Left renal pelvis (tissue), 4 donors: ENCODE results near the gene FOXD3. TPM values are rescaled to one million over a fixed set of nuclear protein-coding genes. Genes with fewer than 3 reads are reported as not detected.
"Not testable (repeated sequence)": the region's sequence is repeated elsewhere in the genome, so short reads cannot be mapped to it uniquely, and the experiment has no call there.

ENCODE experiments used
- DNase-seq, 4 donors: peaks; one replicate each; pipeline ENCODE4 v3.0.0-alpha.2; 2013; ENCODE audit warnings: low read depth in 4 of 4, low spot score in 3 of 4
- polyA plus RNA-seq, 4 donors: library from polyadenylated mRNA; unstranded; fragments of 120-200 nt; gene quantifications; one replicate each; pipeline ENCODE4 v1.2.1, GENCODE V29; 2013; ENCODE audit not compliant: insufficient read length in 4 of 4

FOXD3 gene
- polyA plus RNA-seq, 4 donors: 0.23 to 0.32 (median 0.30) TPM

GRCh38 chr1:63352736-63353135, 30.4 kb downstream of the FOXD3 start:
- DNase-seq: no peak

- DNase-seq: not testable (repeated sequence)
Measured at GRCh38 chr1:63356234-63356633, 33.9 kb downstream of the FOXD3 start.

GRCh38 chr1:63359561-63359960, 37.2 kb downstream of the FOXD3 start:
- DNase-seq: no peak

GRCh38 chr1:63362073-63362472, 39.7 kb downstream of the FOXD3 start:
- DNase-seq: no peak

DNA sequence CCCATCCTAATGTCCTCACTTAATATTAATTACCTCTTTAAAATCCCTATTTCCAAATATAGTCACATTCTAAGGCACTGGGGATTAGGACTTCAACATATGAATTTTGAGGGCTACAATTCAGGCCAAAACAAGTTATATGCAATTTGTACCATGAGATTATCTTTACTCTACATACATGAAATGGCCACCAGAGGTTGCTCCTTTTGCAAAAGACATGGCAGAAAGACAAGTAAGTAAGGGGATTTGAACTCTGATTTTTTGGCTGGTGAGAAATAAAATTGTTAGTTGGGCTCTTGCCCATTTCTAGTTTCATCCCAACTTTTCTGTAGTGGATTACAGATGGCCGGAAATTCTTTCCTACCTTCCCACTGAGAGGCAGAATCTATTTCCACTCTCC, 40.2 kb downstream of the FOXD3 start:
- DNase-seq: no peak

- no peak for DNase-seq
Measured at GRCh38 chr1:63363014-63363413, 40.6 kb downstream of the FOXD3 start.

DNA sequence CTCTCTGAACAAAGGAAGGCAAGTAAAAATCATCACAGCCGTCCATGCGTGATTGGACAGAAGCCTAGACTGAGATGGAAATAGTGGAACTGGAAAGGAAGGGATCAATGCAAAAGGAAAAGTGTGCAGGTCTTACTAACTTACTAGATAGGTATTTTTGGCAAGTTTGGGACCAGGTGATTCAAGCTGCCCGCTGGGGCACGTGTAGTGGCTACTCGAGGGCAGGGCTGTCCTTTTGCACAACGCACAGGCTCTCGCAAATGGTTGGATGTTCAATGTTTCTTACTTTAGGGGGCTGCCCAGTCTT, 44.5 kb downstream of the FOXD3 start:
- DNase-seq: no peak

- DNase-seq: peak; percentile 79 to 92 (median 90)
Measured at GRCh38 chr1:63367215-63368103, 45.1 kb downstream of the FOXD3 start, which contains the start of gene ALG6. ALG6 (plus strand) TSS chr1:63367627; CDS start chr1:63370978, 3,351 bp downstream.

DNA sequence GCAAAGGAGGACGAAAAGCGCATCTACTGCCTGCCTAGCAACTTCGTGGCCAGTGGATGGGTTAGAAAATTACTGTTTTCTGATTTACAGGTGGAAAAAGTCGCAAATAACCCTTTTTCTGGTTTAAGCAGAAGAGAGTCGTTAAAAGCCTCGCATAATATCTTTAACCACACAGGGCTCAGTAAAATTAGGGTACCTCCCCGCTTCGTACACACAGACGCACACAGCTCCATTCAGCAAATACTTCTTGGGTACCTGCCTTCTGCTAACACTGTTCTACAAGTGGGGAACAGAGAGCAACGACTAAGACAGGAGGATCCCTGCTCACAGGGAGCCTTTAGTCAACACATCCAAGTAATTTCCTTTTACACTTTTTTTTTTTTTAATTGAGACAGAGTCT, 45.8 kb downstream of the FOXD3 start:
- DNase-seq: peak in 1 of 4 donors; percentile 12

Other genes with a start within 250 kb of the FOXD3 start
- gene ALG6, start 45.1 kb downstream of the FOXD3 start, polyA plus RNA-seq: 10 to 100 TPM; 19.9 to 30.1 (median 25.6) TPM
- 10 to 100 TPM; 47.6 to 73.0 (median 64.8) TPM for gene ITGB3BP, start 200.7 kb downstream of the FOXD3 start, polyA plus RNA-seq
- gene EFCAB7, start 201.0 kb downstream of the FOXD3 start, polyA plus RNA-seq: 10 to 100 TPM; 16.0 to 24.3 (median 22.6) TPM